ENCODE data around the gene KRTAP9-1. TPM values are rescaled to one million over a fixed set of nuclear protein-coding genes. Genes with fewer than 3 reads are reported as not detected.
"Not testable (repeated sequence)": the region's sequence is repeated elsewhere in the genome, so short reads cannot be mapped to it uniquely, and the experiment has no call there.

The KRTAP9-1 gene
- total RNA-seq, 1 experiment from 2014 or later, result not detected

DNA sequence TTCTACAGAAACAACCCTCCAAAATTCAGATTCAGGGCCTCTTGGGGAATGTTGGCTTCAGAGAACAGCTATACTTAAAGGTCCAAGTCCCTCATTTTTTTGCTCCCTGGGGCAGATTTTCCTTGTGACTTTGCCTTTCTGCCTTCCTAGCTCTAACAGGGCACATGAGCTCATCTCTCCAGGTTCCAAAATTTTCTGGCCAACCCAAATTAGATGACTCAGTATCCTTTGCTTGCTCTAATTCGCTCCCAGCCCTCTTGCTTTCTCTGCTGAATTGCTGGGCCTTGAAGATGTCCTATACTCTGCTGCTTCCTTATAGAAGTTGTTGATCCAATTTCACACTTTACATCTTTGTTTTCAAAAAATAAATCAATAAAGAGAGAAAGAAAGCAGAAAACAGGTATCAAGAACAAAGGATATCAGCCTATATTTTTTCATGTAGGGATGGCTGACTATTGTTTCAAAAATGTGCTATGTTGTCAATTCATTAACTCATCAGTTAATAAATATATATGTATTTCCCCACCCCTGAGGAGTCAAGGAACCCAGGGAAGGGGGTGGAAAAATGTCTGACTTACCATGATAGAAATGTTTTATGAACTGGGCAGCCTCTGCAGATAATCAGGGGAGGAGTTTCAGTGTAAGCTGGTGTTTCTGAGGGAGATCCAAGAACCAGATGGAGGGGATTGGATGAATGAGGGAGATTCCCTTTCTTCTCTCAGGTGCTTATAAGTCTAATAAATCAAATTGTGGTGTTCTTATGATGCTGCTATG is 10.7 kb upstream of the KRTAP9-1 start:
- no peak for DNase-seq (ENCODE audit: extremely low read depth, low read depth)

- DNase-seq (ENCODE audit: extremely low read depth, low read depth), result no peak
Measured at GRCh38 chr17:41184480-41184961, 5.2 kb upstream of the KRTAP9-1 start, which contains the start of gene KRTAP4-1. TSS of gene KRTAP4-1 (minus strand) at chr17:41184911. CDS start at chr17:41184854, 57 bp downstream.

GRCh38 chr17:41185001-41185400 is 4.7 kb upstream of the KRTAP9-1 start:
- DNase-seq (ENCODE audit: extremely low read depth, low read depth), result no peak

DNA sequence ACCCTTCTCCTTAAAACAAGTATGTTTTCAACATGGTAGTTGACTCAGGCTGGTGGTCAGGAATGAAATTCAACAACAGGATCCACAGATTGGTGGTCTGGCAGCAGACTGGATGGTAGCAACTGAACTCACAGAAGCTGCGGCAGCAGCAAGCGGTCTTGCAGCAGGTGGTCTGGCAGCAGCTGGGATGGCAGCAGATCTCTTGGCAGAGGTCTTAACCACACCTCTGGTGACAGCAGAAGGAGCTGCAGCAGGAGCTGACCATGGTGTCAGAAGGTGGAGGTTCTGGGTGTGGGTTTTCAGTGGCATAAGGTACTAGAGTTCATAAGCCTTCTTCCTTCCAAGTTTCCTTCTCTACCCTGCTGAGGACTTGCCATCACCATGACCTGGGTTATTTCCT is 2.8 kb upstream of the KRTAP9-1 start:
- no peak for DNase-seq (ENCODE audit: extremely low read depth, low read depth)

DNA sequence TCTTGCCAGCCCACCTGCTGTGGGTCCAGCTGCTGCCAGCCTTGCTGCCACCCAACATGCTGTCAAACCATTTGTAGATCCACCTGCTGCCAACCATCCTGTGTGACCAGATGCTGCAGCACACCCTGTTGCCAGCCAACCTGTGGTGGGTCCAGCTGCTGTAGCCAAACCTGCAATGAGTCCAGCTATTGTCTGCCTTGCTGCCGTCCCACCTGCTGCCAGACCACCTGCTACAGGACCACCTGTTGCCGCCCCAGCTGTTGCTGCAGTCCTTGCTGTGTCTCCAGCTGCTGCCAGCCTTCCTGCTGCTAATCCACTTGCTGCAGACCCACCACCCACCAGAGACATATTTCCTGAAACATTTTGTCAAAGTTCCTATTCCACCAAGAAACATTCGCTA is 641 bp downstream of the KRTAP9-1 start:
- no peak for DNase-seq (ENCODE audit: extremely low read depth, low read depth)

GRCh38 chr17:41196068-41196467 is 6.4 kb downstream of the KRTAP9-1 start:
- DNase-seq (ENCODE audit: extremely low read depth, low read depth), result no peak

DNA sequence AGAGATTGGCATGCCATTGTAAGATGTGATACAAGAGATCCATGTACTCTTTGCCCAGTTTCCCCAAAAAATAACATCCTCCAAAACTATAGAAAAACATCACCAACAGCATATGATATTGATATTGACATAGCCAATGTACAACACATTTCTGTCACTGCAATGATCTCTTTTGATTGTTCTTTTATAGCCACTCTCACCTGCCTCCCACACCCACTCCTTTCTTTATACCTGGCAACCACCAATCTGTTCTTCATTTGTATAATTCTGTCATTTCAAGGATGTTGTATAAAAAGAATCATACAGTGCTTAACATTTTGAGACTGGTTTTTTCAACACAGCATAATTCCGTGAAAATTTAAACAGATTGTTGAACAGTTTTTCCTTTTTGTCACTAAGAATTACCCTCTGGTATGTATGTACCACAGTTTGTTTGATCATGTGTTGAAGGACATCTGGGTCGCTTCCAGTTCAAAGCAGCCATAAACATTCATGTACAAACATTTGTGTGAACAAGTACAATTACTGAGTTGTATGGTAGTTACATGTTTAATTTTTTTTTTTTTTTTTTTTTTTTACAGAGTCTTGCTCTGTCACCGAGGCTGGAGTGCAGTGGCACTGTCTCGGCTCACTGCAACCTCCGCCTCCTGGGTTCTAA is 9.9 kb downstream of the KRTAP9-1 start:
- no peak for DNase-seq (ENCODE audit: extremely low read depth, low read depth)

DNA sequence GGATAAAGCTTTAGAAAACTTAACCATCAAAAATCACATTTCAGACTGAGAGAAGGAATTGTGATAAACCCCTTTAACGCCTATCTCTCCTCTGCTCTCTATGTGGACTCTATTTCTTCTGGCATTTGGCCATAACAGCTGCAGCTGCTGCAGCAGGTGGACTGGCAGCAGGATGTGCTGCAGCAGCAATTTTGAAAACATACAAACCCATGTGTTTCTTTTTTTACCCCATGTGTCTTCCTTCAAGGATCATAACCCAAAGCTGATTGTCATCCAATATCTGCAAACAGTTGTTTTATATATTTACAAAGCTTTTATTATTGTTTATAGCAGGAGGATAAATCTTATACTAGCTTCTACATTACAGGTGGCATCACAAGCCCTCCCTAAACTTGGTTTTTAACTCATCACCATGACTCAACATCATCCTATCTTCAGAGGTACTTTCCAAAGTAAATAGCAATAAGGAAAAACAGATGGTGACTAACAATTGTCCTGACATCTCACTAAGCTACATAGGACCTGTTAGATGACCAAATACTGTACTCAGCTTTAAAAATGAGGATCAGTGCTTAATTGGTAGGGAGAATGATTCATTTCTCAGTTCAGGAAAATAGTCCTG is 22.3 kb downstream of the KRTAP9-1 start:
- DNase-seq (ENCODE audit: extremely low read depth, low read depth), result no peak

GRCh38 chr17:41212524-41213169 is 23.0 kb downstream of the KRTAP9-1 start:
- DNase-seq (ENCODE audit: extremely low read depth, low read depth), result no peak

- DNase-seq (ENCODE audit: extremely low read depth, low read depth), result no peak
Measured at GRCh38 chr17:41215681-41216080, 26.0 kb downstream of the KRTAP9-1 start.

DNA sequence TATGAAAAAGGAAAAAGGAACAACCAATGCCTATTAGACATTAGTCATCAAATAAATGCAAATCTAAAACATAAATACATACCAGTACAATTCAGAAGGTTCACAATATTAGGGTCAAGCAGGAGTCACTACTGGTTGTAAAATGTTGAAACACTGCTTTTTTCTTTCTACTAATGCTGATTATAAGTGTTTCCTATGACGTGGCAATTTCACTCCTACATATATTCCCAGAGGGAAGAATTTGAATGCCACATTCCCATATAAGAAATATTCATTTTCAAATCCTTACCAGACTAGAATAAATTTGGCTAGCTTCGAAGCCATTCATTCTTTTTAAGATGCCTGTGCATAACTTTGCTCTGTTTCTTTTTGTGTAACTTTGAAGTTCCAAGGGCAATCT is 34.1 kb downstream of the KRTAP9-1 start:
- no peak for DNase-seq (ENCODE audit: extremely low read depth, low read depth)

- no peak for DNase-seq (ENCODE audit: extremely low read depth, low read depth)
Measured at GRCh38 chr17:41226051-41226450, 36.4 kb downstream of the KRTAP9-1 start.

DNA sequence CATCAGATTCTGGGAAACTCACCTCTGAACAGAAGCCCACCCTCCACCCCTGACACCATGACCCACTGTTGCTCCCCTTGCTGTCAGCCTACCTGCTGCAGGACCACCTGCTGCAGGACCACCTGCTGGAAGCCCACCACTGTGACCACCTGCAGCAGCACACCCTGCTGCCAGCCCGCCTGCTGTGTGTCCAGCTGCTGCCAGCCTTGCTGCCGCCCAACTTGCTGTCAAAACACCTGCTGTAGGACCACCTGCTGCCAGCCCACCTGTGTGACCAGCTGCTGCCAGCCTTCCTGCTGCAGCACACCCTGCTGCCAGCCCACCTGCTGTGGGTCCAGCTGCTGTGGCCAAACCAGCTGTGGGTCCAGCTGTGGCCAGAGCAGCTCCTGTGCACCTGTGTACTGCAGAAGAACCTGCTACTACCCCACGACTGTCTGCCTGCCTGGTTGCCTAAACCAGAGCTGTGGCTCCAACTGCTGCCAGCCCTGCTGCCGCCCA is 37.0 kb downstream of the KRTAP9-1 start, which contains the start of gene KRTAP9-2:
Gene KRTAP9-2 (plus strand): TSS at position 51 of the 498 bp plus-strand sequence. CDS start 7 bp downstream, at position 58.
- DNase-seq (ENCODE audit: extremely low read depth, low read depth), result not testable (repeated sequence)

- DNase-seq (ENCODE audit: extremely low read depth, low read depth), result no peak
Measured at GRCh38 chr17:41230094-41230493, 40.4 kb downstream of the KRTAP9-1 start.

GRCh38 chr17:41231731-41232130 is 42.0 kb downstream of the KRTAP9-1 start:
- no peak for DNase-seq (ENCODE audit: extremely low read depth, low read depth)

DNA sequence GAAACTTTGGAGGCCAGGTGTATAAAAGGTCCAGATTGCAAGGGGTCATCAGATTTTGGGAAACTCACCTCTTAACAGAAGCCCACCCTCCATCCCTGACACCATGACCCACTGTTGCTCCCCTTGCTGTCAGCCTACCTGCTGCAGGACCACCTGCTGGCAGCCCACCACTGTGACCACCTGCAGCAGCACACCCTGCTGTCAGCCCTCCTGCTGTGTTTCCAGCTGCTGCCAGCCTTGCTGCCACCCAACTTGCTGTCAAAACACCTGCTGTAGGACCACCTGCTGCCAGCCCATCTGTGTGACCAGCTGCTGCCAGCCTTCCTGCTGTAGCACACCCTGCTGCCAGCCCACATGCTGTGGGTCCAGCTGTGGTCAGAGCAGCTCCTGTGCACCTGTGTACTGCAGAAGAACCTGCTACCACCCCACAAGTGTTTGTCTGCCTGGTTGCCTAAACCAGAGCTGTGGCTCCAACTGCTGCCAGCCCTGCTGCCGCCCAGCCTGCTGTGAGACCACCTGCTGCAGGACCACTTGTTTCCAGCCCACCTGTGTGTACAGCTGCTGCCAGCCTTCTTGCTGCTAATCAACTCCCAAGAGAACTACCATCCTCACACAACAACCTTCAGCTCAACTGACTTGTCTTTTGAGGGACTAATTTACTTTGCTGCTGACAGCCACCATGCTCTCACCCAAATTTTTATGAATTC is 42.9 kb downstream of the KRTAP9-1 start, which contains the start of gene KRTAP9-3:
Gene KRTAP9-3 (plus strand): TSS at position 51 of the 707 bp plus-strand sequence. CDS start 53 bp downstream, at position 104.
- not testable (repeated sequence) for DNase-seq (ENCODE audit: extremely low read depth, low read depth)

DNA sequence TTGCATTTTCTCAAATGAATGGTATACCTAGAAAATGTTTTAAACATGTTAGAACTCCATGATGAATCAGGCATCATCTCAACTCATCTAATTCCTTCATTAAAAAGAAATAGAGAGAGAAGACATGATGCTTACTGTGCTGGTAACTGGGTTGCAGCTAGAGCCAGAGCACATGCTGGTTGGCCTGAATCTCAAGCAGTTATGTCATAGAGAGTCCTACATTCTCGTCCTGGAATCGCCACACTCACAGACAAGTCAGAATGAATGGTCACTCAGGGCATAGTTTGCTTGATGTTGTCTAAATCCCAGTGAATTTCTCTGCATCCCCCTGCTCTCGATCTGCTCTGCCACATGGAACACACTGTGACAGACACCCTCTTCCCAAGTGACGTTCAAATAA is 47.4 kb downstream of the KRTAP9-1 start:
- DNase-seq (ENCODE audit: extremely low read depth, low read depth), result not testable (repeated sequence)

- not testable (repeated sequence) for DNase-seq (ENCODE audit: extremely low read depth, low read depth)
Measured at GRCh38 chr17:41237949-41238437, 48.3 kb downstream of the KRTAP9-1 start, which contains the start of gene KRTAP9-8. TSS of gene KRTAP9-8 (plus strand) at chr17:41237999. CDS start at chr17:41238052, 53 bp downstream.
